PC-3 (cell line): ENCODE measurements around the gene RASL10A.

ENCODE experiments used
- CTCF ChIP-seq: fragments of 300-600 bp; sonication (generic); conservative IDR thresholded peaks from 2 replicates; pipeline ENCODE4 v1.5.1; 2017; ENCODE audit warnings: antibody characterized with exemption, low read depth, mild to moderate bottlenecking, low read length
- EZH2 ChIP-seq: fragments of 300-600 bp; sonication (generic); IDR thresholded peaks from one replicate; pipeline ENCODE4 v1.6.1; 2017; ENCODE audit warnings: antibody characterized with exemption, mild to moderate bottlenecking, low read length; ENCODE audit not compliant: unreplicated experiment
- EZH2phosphoT487 ChIP-seq: fragments of 300-600 bp; sonication (generic); IDR thresholded peaks from 2 replicates; pipeline ENCODE4 v1.6.1; 2018; ENCODE audit warnings: mild to moderate bottlenecking, antibody characterized with exemption, low read length, borderline replicate concordance

- TF ChIP-seq CTCF (no peak), EZH2phosphoT487 (no peak), EZH2 (no peak)
Observed at GRCh38 chr22:29336751-29337490, 21.4 kb upstream of the RASL10A start.
